ENCODE data around the gene VTA1. TPM values are rescaled to one million over a fixed set of nuclear protein-coding genes. Genes with fewer than 3 reads are reported as not detected.

The VTA1 gene
- total and polyA plus RNA-seq, 2 of the 13 experiments (the other 11 are each of a cell fraction or from before 2014, with no cell fraction given), result 70.7 to 89.1 TPM

DNA sequence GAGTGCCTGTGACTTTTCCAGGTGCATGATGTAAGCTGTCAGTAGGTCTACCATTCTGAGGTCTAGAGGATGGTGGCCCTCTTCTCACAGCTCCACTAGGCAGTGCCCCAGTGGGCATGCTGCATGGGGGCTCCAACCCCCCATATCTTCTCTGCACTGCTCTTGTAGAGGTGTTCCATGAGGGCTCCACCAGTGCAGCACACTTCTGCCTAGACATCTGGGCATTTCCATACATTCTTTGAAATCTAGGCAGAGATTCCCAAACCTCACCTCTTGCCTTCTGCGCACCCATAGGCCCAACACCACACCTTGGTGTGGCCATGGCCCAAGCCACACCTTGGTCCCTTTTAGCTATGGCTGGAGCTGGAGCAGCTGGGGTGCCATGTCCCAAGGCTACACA is 66.3 kb downstream of the VTA1 start (continued):
- TF ChIP-seq, protein P1, sequence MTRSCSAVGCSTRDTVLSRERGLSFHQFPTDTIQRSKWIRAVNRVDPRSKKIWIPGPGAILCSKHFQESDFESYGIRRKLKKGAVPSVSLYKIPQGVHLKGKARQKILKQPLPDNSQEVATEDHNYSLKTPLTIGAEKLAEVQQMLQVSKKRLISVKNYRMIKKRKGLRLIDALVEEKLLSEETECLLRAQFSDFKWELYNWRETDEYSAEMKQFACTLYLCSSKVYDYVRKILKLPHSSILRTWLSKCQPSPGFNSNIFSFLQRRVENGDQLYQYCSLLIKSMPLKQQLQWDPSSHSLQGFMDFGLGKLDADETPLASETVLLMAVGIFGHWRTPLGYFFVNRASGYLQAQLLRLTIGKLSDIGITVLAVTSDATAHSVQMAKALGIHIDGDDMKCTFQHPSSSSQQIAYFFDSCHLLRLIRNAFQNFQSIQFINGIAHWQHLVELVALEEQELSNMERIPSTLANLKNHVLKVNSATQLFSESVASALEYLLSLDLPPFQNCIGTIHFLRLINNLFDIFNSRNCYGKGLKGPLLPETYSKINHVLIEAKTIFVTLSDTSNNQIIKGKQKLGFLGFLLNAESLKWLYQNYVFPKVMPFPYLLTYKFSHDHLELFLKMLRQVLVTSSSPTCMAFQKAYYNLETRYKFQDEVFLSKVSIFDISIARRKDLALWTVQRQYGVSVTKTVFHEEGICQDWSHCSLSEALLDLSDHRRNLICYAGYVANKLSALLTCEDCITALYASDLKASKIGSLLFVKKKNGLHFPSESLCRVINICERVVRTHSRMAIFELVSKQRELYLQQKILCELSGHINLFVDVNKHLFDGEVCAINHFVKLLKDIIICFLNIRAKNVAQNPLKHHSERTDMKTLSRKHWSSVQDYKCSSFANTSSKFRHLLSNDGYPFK (CRISPR knock-in tag; IDR thresholded peaks at IDR 0.05; ENCODE audit: borderline replicate concordance), result no peak
- 0 out of 2 replicates have a peak, but pooled peaks have one; percentile 40 for TF ChIP-seq TOPORS (CRISPR knock-in tag; IDR thresholded peaks at IDR 0.05)
- no peak for TF ChIP-seq EED (CRISPR knock-in tag; IDR thresholded peaks at IDR 0.05)
- no peak for TF ChIP-seq EHMT2 (IDR thresholded peaks at IDR 0.05; ENCODE audit: borderline replicate concordance, low read depth, low read length)
- peak; percentile 22; the same call in 1 of the 2 replicates for TF ChIP-seq POGZ (CRISPR knock-in tag; IDR thresholded peaks at IDR 0.05)
- TF ChIP-seq CENPBD1 (CRISPR knock-in tag; IDR thresholded peaks at IDR 0.05; ENCODE audit: borderline replicate concordance, low read depth), result no peak
- no peak for TF ChIP-seq FOXC1 (CRISPR knock-in tag; IDR thresholded peaks at IDR 0.05; ENCODE audit: borderline replicate concordance)
- TF ChIP-seq SRY (CRISPR knock-in tag; IDR thresholded peaks at IDR 0.05), result no peak
- no peak for TF ChIP-seq ZSCAN30 (CRISPR knock-in tag; IDR thresholded peaks at IDR 0.05)

DNA sequence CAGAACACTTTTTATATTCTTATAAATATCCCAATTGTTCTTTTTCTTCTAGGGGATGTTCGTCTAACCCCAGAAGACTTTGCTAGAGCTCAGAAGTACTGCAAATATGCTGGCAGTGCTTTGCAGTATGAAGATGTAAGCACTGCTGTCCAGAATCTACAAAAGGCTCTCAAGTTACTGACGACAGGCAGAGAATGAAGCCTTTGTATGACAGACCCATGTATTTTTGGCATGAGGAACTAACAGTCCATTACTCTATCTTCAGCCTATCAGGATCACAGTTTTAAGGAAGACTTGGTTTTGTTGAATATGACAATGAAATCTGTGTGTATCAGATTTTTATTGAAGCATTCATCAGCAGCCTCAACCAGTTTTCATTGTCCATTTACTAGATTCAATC is 71.4 kb downstream of the VTA1 start:
- no peak for ATAC-seq
- POLR2A ChIA-PET, result no interaction called here
- Histone ChIP-seq H3K4me3 (replicated peaks in 1 of 3; ENCODE audit: insufficient read depth in 1 of 3, low read depth in 2 of 3, low read length in 3 of 3) (no peak overlapping the region), H3K9me3 (ENCODE audit: low read length) (peaks cover 3% of the 10 kb centered on the region), H3K4me2 (ENCODE audit: low read depth, low read length) (no peak overlapping the region), H3K79me2 (ENCODE audit: insufficient read depth, low read length) (no peaks in the 10 kb centered on the region), H3K27me3 (ENCODE audit: control insufficient read depth in 1 of 2, insufficient read depth in 2 of 2, low read length in 2 of 2) (no peaks in the 10 kb centered on the region), H3K9ac (ENCODE audit: insufficient read depth, low read depth, low read length) (no peak overlapping the region), H3K4me1 (ENCODE audit: insufficient read depth, low read length) (no peaks in the 10 kb centered on the region), H2AFZ (ENCODE audit: low read length) (no peak overlapping the region), H4K20me1 (ENCODE audit: insufficient read depth, low read length) (no peaks in the 10 kb centered on the region), H3K36me3 (replicated peaks in 1 of 2; ENCODE audit: control insufficient read depth in 1 of 2, insufficient read depth in 2 of 2, low read length in 2 of 2) (peaks cover 9 to 26% of the 10 kb centered on the region in 2 experiments), H3K27ac (ENCODE audit: extremely low read length, insufficient read depth, low read length) (no peak overlapping the region)
- no peak for FAIRE-seq
- TF ChIP-seq, protein P2, sequence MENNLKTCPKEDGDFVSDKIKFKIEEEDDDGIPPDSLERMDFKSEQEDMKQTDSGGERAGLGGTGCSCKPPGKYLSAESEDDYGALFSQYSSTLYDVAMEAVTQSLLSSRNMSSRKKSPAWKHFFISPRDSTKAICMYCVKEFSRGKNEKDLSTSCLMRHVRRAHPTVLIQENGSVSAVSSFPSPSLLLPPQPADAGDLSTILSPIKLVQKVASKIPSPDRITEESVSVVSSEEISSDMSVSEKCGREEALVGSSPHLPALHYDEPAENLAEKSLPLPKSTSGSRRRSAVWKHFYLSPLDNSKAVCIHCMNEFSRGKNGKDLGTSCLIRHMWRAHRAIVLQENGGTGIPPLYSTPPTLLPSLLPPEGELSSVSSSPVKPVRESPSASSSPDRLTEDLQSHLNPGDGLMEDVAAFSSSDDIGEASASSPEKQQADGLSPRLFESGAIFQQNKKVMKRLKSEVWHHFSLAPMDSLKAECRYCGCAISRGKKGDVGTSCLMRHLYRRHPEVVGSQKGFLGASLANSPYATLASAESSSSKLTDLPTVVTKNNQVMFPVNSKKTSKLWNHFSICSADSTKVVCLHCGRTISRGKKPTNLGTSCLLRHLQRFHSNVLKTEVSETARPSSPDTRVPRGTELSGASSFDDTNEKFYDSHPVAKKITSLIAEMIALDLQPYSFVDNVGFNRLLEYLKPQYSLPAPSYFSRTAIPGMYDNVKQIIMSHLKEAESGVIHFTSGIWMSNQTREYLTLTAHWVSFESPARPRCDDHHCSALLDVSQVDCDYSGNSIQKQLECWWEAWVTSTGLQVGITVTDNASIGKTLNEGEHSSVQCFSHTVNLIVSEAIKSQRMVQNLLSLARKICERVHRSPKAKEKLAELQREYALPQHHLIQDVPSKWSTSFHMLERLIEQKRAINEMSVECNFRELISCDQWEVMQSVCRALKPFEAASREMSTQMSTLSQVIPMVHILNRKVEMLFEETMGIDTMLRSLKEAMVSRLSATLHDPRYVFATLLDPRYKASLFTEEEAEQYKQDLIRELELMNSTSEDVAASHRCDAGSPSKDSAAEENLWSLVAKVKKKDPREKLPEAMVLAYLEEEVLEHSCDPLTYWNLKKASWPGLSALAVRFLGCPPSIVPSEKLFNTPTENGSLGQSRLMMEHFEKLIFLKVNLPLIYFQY (CRISPR knock-in tag; IDR thresholded peaks at IDR 0.05; ENCODE audit: borderline replicate concordance), result no peak
- TF ChIP-seq SNAI1 (CRISPR knock-in tag; IDR thresholded peaks at IDR 0.05; ENCODE audit: borderline replicate concordance) (no peak), ISX (CRISPR knock-in tag; conservative IDR thresholded peaks at IDR 0.05) (no peak), POGZ (CRISPR knock-in tag; IDR thresholded peaks at IDR 0.05) (no peak), GABPB1 (CRISPR knock-in tag; IDR thresholded peaks at IDR 0.05) (no peak)
- intact Hi-C loops (cut with micrococcal nuclease; ENCODE audit: unreplicated experiment), result no loop called here
- CTCF ChIA-PET (ENCODE audit: low intra/inter-chr PET ratio, low total read pairs), result no interaction called here
- WGBS (ENCODE audit: low lambda C conversion rate), result 94% methylated on average over 2 of the region's 2 CpGs
- in situ Hi-C loops (cut with HindIII; ENCODE audit: extremely low pct_ligation_motif_present, low pct_unique_long_range_greater_than_20kb), result no loop called here
- DNase-seq (ENCODE audit: low spot score), result no peak
- TSS peak; percentile 20 for BruUV-seq (replicated peaks)

All from HepG2 (cell line).